ENCODE results near the gene RBM20. TPM values are rescaled to one million over a fixed set of nuclear protein-coding genes. Genes with fewer than 3 reads are reported as not detected.
A peak's percentile ranks its signal among the peaks of the same experiment; 100 is the strongest.

RBM20 gene
- total RNA-seq, 4 donors from 2014 or later = 0.62 to 7.4 (median 3.9) TPM

DNA sequence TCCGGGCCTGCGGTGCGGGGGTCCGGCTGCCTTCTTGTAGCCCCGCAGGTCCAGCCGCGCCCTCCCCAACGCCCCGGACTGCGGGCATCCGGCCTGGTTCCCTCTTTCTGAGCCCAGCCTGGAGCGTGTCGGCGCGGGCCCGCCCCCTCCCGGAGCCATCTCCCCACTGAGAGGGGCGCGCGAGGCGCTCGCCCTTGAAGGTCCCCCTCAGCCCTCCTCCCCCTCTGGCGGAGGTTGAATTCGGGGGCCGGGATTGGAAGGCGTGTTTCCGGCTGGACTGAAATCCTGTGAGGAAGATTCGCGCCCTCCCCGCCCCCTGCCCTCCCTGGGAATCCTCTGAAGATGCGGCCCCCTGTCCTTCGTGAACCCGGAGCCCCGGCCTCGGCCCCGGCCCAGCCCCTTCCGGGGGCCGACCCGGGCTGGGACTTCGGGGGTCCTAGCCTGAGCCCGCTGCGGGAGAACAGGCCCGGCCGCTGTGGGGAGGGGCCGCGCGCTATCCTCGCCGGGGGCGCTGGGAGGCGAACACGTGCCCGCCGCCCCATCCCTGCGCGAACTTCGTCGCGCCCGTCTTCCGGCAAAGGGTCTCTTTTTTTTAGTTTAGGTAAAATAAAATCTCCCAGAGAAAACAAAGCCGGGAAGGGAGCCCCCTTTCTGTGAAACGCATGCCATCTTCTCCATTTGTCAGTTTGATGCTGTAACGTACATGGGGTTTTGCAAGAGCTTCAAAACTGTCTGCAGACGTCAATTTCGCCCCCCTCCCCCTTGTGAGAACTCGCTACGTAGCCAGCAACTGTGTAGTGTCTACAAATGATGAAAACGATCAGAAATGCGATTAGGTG is 228.2 kb downstream of the RBM20 start:
- TF ChIP-seq POLR2A (IDR thresholded peaks at IDR 0.05) = no peak
- no peak for TF ChIP-seq EP300 (IDR thresholded peaks at IDR 0.05)
- peak; percentile 66 for TF ChIP-seq POLR2AphosphoS5 (IDR thresholded peaks at IDR 0.05)
- peak in 3 of 4 experiments; percentile 3 to 26 (median 4) for TF ChIP-seq CTCF (IDR thresholded peaks at IDR 0.05)
- peak overlapping the region; percentile 84 to 100 (median 96) for H3K27ac ChIP-seq
- H3K27me3 ChIP-seq = no peaks in the 10 kb centered on the region
- peak overlapping the region; percentile 74 to 76 for H3K4me3 ChIP-seq
- 0% methylated on average over 5 to 11 of the region's 70 CpGs for WGBS, 2 donors (ENCODE audit: low coverage in 1 of 2)
- peaks cover 4 to 49% (median 7%) of the 10 kb centered on the region in 3 donors for H3K4me1 ChIP-seq
- H3K36me3 ChIP-seq = peaks cover 0 to 11% of the 10 kb centered on the region in 2 donors
- ATAC-seq = peak; percentile 72
- no peaks in the 10 kb centered on the region for H3K9me3 ChIP-seq

DNA sequence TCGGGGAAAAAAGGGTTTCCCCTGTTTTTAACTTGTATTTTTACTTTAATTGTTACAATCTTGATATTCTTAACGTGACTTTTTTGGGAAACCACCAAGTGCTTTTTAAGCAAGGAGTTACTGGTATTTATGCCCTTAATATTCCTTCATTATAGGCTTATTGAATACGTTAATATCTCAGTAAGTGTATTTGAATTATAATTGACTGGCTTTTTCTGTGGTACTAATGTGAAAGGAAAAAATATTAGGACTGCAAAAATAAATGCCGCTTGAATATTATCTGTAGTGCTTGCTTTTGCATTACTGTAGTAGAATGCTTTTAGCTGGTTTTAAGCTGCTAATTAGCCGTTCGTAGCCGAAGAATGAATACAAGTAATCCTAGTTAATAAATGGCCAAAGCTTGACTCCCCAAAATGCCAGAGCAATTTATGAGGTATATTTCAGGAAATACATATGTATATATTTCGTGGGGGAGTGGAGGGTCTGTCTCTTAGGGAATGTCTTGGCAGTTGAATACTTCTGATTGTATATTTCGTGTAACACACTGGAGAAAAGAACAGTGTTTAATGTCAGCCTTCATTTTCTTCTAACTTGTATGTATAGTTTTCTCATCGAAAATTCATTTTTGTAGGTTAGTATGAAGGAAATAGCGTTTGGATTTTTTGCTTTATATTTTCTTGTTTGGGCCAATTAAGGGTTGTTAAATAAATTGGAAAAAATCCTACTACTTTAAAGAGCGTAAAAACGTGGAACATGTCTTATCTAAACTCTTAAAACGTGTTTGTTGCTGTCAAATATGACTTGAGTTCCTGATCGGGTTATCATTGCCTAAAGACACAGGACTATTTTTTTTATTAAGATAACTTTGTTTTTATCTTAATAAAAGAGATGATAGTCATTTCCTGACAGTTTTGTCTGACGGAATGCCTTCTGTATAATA is 229.1 kb downstream of the RBM20 start:
- peak overlapping the region; percentile 74 to 76 for H3K4me3 ChIP-seq
- TF ChIP-seq POLR2AphosphoS5 (IDR thresholded peaks at IDR 0.05) (peak; percentile 5), EP300 (IDR thresholded peaks at IDR 0.05) (no peak), CTCF (IDR thresholded peaks at IDR 0.05) (no peak), POLR2A (IDR thresholded peaks at IDR 0.05) (no peak)
- H3K27ac ChIP-seq = peak overlapping the region; percentile 84 to 100 (median 96)
- peaks cover 4 to 58% (median 5%) of the 10 kb centered on the region in 3 donors for H3K4me1 ChIP-seq
- no peak for ATAC-seq
- H3K27me3 ChIP-seq = no peaks in the 10 kb centered on the region
- H3K36me3 ChIP-seq = peaks cover 0 to 18% of the 10 kb centered on the region in 2 donors
- no peaks in the 10 kb centered on the region for H3K9me3 ChIP-seq
- WGBS, 2 donors (ENCODE audit: low coverage in 1 of 2) = 1 to 3% methylated on average over 16 of the region's 16 CpGs

GRCh38 chr10:110873951-110874350 is 229.8 kb downstream of the RBM20 start:
- Histone ChIP-seq H3K27ac (peak overlapping the region in 2 of 4 donors; percentile 94 to 99), H3K4me1 (peaks cover 4 to 63% (median 5%) of the 10 kb centered on the region in 3 donors), H3K36me3 (peaks cover 0 to 23% of the 10 kb centered on the region in 2 donors), H3K9me3 (no peaks in the 10 kb centered on the region), H3K27me3 (no peaks in the 10 kb centered on the region), H3K4me3 (peak overlapping the region; percentile 74 to 76)
- ATAC-seq = no peak
- WGBS, 2 donors (ENCODE audit: low coverage in 1 of 2) = 53 to 55% methylated on average over 2 of the region's 2 CpGs
- TF ChIP-seq CTCF (IDR thresholded peaks at IDR 0.05) (no peak), EP300 (IDR thresholded peaks at IDR 0.05) (no peak), POLR2A (IDR thresholded peaks at IDR 0.05) (no peak), POLR2AphosphoS5 (IDR thresholded peaks at IDR 0.05) (no peak)

GRCh38 chr10:110876000-110876399 is 231.9 kb downstream of the RBM20 start:
- TF ChIP-seq POLR2A (IDR thresholded peaks at IDR 0.05) (no peak), POLR2AphosphoS5 (IDR thresholded peaks at IDR 0.05) (no peak), EP300 (IDR thresholded peaks at IDR 0.05) (no peak), CTCF (IDR thresholded peaks at IDR 0.05) (no peak)
- Histone ChIP-seq H3K36me3 (peaks cover 0 to 28% of the 10 kb centered on the region in 2 donors), H3K27ac (no peak overlapping the region), H3K27me3 (no peaks in the 10 kb centered on the region), H3K4me3 (no peak overlapping the region), H3K4me1 (peaks cover 2 to 78% (median 5%) of the 10 kb centered on the region in 3 donors), H3K9me3 (no peaks in the 10 kb centered on the region)
- 78 to 82% methylated on average over 2 of the region's 2 CpGs for WGBS, 2 donors (ENCODE audit: low coverage in 1 of 2)
- no peak for ATAC-seq

Measured in gastroesophageal sphincter (tissue), 4 donors.